DMS 273 (cell line): ENCODE data around the gene DNAJC15.
"Not testable (repeated sequence)": the region's sequence is repeated elsewhere in the genome, so short reads cannot be mapped to it uniquely, and the experiment has no call there.

Source experiments
- DNase-seq: peaks from one replicate; lab custom pipeline; 2025; ENCODE audit not compliant: unreplicated experiment; lab: John Stamatoyannopoulos, UW

Gene DNAJC15

GRCh38 chr13:43042410-43042921 lies 19.1 kb downstream of the DNAJC15 start:
- DNase-seq = no peak

- no peak for DNase-seq
These were observed 21.4 kb downstream of the DNAJC15 start for GRCh38 chr13:43044720-43045301.

- DNase-seq = not testable (repeated sequence)
These were observed 22.0 kb downstream of the DNAJC15 start for GRCh38 chr13:43045302-43045773.

- no peak for DNase-seq
These were observed 22.9 kb downstream of the DNAJC15 start for GRCh38 chr13:43046259-43046658.

- peak; percentile 15 for DNase-seq
These were observed 31.7 kb downstream of the DNAJC15 start for GRCh38 chr13:43054803-43055802.

- no peak for DNase-seq
These were observed 34.4 kb downstream of the DNAJC15 start for GRCh38 chr13:43057653-43058317.

- DNase-seq = no peak
These were observed 34.9 kb downstream of the DNAJC15 start for GRCh38 chr13:43058318-43058674.

GRCh38 chr13:43058831-43059230 lies 35.4 kb downstream of the DNAJC15 start:
- no peak for DNase-seq

- not testable (repeated sequence) for DNase-seq
These were observed 36.4 kb downstream of the DNAJC15 start for GRCh38 chr13:43059779-43060178.

GRCh38 chr13:43060806-43061205 lies 37.4 kb downstream of the DNAJC15 start:
- not testable (repeated sequence) for DNase-seq

GRCh38 chr13:43061496-43062280 lies 38.3 kb downstream of the DNAJC15 start:
- DNase-seq = no peak

- DNase-seq = no peak
These were observed 48.4 kb downstream of the DNAJC15 start for GRCh38 chr13:43071824-43072223.

- peak; percentile 0 for DNase-seq
These were observed 49.0 kb downstream of the DNAJC15 start for GRCh38 chr13:43072394-43072793.

- DNase-seq = no peak
These were observed 51.6 kb downstream of the DNAJC15 start for GRCh38 chr13:43074824-43075510.

- not testable (repeated sequence) for DNase-seq
These were observed 52.1 kb downstream of the DNAJC15 start for GRCh38 chr13:43075511-43075902.

GRCh38 chr13:43077046-43077445 lies 53.7 kb downstream of the DNAJC15 start:
- DNase-seq = no peak

- DNase-seq = peak; percentile 1
These were observed 54.1 kb downstream of the DNAJC15 start for GRCh38 chr13:43077461-43077860.

- DNase-seq = no peak
These were observed 54.5 kb downstream of the DNAJC15 start for GRCh38 chr13:43077906-43078305.

- DNase-seq = no peak
These were observed 55.0 kb downstream of the DNAJC15 start for GRCh38 chr13:43078399-43078798.

- no peak for DNase-seq
These were observed 56.1 kb downstream of the DNAJC15 start for GRCh38 chr13:43079392-43079931.
